Natural killer cell (primary cell): Measurements from ENCODE around the gene CDR2. TPM values are rescaled to one million over a fixed set of nuclear protein-coding genes. Genes with fewer than 3 reads are reported as not detected.
A peak's percentile ranks its signal among the peaks of the same experiment; 100 is the strongest.

Source experiments
- ATAC-seq, 3 donors: fragments of 150-1000 bp in 2 of 3; fragments of 200-7000 bp in 1 of 3; cut with Tn5 transposase; 1 replicate in 1 of 3; 2 replicates in 2 of 3; pipeline ENCODE4 v1.10.0; 2021; ENCODE audit warnings: mild to moderate bottlenecking in 2 of 3, moderate library complexity in 2 of 3
- DNase-seq, 2 donors: peaks; one replicate each; pipeline versions ENCODE4 v3.0.0 to v3.0.0-alpha.2; 2013 to 2021; ENCODE audit warnings: mixed read lengths in 1 of 2
- H3K27ac ChIP-seq: one replicate; pipeline ENCODE4 v1.5.1; 2013; ENCODE audit warnings: mild to moderate bottlenecking, low read length
- H3K27me3 ChIP-seq: one replicate; pipeline ENCODE4 v1.6.1; 2013; ENCODE audit warnings: low read length; ENCODE audit not compliant: control insufficient read depth, insufficient read depth
- H3K36me3 ChIP-seq: one replicate; pipeline ENCODE4 v1.6.1; 2013; ENCODE audit warnings: low read length; ENCODE audit not compliant: control insufficient read depth, insufficient read depth
- H3K4me1 ChIP-seq: one replicate; pipeline ENCODE4 v1.6.1; 2013; ENCODE audit warnings: low read length; ENCODE audit not compliant: control insufficient read depth, insufficient read depth
- H3K4me3 ChIP-seq: one replicate; pipeline ENCODE4 v1.5.1; 2013; ENCODE audit warnings: low read length
- H3K9me3 ChIP-seq: one replicate; pipeline ENCODE4 v1.6.1; 2013; ENCODE audit warnings: low read length; ENCODE audit not compliant: control insufficient read depth, insufficient read depth
- H3K27ac Mint-ChIP-seq, 2 donors: one replicate each; pipeline ENCODE4 v1.8.0; 2022; ENCODE audit warnings: mild to moderate bottlenecking in 2 of 2, mixed read lengths in 2 of 2, moderate library complexity in 1 of 2
- H3K27me3 Mint-ChIP-seq, 2 donors: one replicate each; pipeline ENCODE4 v1.8.0; 2022; ENCODE audit warnings: low read depth in 2 of 2, mixed read lengths in 2 of 2
- H3K36me3 Mint-ChIP-seq: one replicate; pipeline ENCODE4 v1.8.0; 2022; ENCODE audit warnings: mixed read lengths
- H3K4me1 Mint-ChIP-seq, 2 donors: one replicate each; pipeline ENCODE4 v1.8.0; 2022; ENCODE audit warnings: mixed read lengths in 2 of 2
- H3K4me3 Mint-ChIP-seq: one replicate; pipeline ENCODE4 v1.8.0; 2022; ENCODE audit warnings: mild to moderate bottlenecking, moderate library complexity, mixed read lengths
- H3K9me3 Mint-ChIP-seq, 2 donors: one replicate each; pipeline ENCODE4 v1.8.0; 2022; ENCODE audit warnings: mixed read lengths in 2 of 2
- WGBS: methylation state at CpG from one replicate; pipeline ENCODE4 v1.1.7; 2013; ENCODE audit warnings: missing lambda C conversion rate; ENCODE audit not compliant: insufficient coverage; 5-methylcytosine and 5-hydroxymethylcytosine counted together
- intact Hi-C: fragments of 100-400 bp; cut with micrococcal nuclease; formaldehyde crosslinking; loops from one replicate; pipeline ENCODE4 v1.14.2; 2022
- total RNA-seq, 4 donors: library from RNA; stranded (reverse); fragments of 120-200 nt in 1 of 4; gene quantifications; one replicate each; pipeline versions ENCODE4 v1.2.3 to v1.2.4, GENCODE V29; 2013 to 2022
- TF ChIP-seq, protein P1 (sequence below): fragments of 200-600 bp; IDR thresholded peaks from one replicate; pipeline ENCODE4 v1.8.0; 2022; ENCODE audit warnings: antibody characterized with exemption

The CDR2 gene
- total RNA-seq, 3 donors from 2014 or later (not counting 1 experiment from before 2014, with no cell fraction given), result 11.2 to 24.3 (median 19.4) TPM

DNA sequence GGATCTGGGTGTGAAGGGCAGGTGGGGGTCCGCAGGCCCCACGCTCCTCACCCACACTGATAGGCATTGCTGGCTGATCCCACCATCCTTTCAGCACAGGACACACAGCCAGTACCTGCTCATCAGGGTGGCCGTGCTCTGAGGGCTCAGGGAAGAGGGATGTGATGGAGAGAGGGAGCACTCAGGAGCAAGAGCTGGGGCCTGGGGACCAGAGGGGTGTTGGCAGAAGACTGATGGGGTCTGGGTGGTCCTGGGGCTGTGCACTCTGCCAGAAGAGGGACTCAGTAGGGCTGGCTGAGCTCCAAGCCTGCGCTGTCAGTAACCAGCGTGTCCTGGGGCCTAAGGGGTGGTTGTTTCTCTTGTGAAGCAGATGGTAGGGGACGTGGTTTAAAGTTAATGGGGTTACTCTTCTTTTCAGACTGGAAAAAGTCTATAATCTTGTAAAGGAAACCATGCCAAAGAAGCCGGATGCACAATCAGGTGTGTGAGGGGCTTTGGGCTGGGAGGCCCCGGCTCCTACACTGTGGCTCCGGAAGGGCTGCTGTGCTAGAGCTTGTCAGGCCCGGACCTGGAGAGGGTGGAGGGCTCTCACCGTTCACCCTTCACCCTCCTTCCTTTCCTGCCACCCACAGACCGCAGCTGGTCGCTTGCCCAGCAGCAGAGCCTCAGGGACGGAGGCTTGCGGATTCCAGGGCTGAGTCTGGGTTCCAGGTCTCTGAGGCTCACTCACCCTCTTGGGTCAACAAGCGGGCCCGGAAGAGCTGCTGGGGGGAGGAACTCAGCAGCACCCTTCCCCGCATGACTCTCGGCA is 49.4 kb downstream of the CDR2 start:
- Mint-ChIP-seq H3K27ac (peak overlapping the region in 1 of 2 donors; percentile 51), H3K9me3 (no peaks in the 10 kb centered on the region), H3K27me3 (no peaks in the 10 kb centered on the region), H3K4me3 (no peak overlapping the region), H3K4me1 (peaks cover 6% of the 10 kb centered on the region in 2 donors), H3K36me3 (peaks cover 9% of the 10 kb centered on the region)
- no peak overlapping the region for H3K4me3 ChIP-seq
- intact Hi-C loops, result no loop called here
- no peaks in the 10 kb centered on the region for H3K4me1 ChIP-seq
- ATAC-seq, result no peak
- DNase-seq, result peak in 1 of 2 donors; percentile 17
- H3K27me3 ChIP-seq, result no peaks in the 10 kb centered on the region
- WGBS, result 98% methylated on average over 18 of the region's 19 CpGs
- TF ChIP-seq, protein P1, sequence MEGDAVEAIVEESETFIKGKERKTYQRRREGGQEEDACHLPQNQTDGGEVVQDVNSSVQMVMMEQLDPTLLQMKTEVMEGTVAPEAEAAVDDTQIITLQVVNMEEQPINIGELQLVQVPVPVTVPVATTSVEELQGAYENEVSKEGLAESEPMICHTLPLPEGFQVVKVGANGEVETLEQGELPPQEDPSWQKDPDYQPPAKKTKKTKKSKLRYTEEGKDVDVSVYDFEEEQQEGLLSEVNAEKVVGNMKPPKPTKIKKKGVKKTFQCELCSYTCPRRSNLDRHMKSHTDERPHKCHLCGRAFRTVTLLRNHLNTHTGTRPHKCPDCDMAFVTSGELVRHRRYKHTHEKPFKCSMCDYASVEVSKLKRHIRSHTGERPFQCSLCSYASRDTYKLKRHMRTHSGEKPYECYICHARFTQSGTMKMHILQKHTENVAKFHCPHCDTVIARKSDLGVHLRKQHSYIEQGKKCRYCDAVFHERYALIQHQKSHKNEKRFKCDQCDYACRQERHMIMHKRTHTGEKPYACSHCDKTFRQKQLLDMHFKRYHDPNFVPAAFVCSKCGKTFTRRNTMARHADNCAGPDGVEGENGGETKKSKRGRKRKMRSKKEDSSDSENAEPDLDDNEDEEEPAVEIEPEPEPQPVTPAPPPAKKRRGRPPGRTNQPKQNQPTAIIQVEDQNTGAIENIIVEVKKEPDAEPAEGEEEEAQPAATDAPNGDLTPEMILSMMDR, result no peak
- H3K27ac ChIP-seq, result no peak overlapping the region
- no peaks in the 10 kb centered on the region for H3K9me3 ChIP-seq
- peaks cover 78% of the 10 kb centered on the region for H3K36me3 ChIP-seq

DNA sequence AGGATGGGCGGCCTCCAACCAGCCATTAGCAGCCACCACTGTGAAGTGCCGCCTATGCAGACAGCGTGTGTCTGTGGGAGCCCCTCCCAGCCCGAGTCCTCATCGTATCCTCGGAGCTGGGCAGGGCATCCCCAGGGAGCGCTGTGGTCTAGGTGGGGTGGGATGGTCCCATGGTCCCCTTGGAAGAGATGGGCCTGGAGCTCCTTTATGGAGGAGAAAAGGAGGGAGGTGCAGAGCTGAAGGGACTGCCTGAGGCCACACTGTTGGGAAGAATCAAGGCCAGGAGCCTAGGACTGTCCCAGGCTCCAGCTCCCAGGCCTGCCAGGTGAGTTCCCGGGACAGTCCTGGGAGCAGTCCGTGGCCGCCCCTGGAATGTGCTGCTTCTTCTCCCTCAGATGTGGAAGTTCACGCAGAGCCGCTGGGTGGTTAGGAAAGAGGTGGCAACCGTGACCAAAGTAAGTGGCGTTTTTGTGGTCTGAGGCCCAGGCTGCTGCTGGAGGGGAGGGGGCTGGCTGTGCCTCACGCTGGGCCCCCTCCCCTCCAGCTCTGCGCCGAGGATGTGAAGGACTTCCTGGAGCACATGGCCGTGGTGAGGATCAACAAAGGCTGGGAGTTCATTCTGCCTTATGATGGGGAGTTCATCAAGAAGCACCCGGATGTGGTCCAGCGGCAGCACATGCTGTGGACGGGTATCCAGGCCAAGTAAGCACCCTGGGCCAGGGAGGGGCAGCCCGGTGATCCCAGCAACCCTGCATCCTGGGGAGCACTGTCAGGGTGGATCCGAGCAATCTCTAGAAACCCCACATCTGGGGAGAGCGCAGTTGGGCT is 50.2 kb downstream of the CDR2 start:
- ATAC-seq, result no peak
- H3K4me3 ChIP-seq, result no peak overlapping the region
- H3K4me1 Mint-ChIP-seq, result peaks cover 5 to 6% of the 10 kb centered on the region in 2 donors
- H3K36me3 Mint-ChIP-seq, result peaks cover 9% of the 10 kb centered on the region
- peaks cover 78% of the 10 kb centered on the region for H3K36me3 ChIP-seq
- intact Hi-C loops, result no loop called here
- H3K9me3 ChIP-seq, result no peaks in the 10 kb centered on the region
- WGBS, result 92% methylated on average over 24 of the region's 24 CpGs
- peak overlapping the region in 1 of 2 donors; percentile 65 for H3K27ac Mint-ChIP-seq
- no peaks in the 10 kb centered on the region for H3K27me3 ChIP-seq
- H3K27me3 Mint-ChIP-seq, result no peaks in the 10 kb centered on the region
- H3K27ac ChIP-seq, result no peak overlapping the region
- no peaks in the 10 kb centered on the region for H3K4me1 ChIP-seq
- no peak overlapping the region for H3K4me3 Mint-ChIP-seq
- TF ChIP-seq, protein P1, result no peak
- no peak for DNase-seq
- no peaks in the 10 kb centered on the region for H3K9me3 Mint-ChIP-seq

DNA sequence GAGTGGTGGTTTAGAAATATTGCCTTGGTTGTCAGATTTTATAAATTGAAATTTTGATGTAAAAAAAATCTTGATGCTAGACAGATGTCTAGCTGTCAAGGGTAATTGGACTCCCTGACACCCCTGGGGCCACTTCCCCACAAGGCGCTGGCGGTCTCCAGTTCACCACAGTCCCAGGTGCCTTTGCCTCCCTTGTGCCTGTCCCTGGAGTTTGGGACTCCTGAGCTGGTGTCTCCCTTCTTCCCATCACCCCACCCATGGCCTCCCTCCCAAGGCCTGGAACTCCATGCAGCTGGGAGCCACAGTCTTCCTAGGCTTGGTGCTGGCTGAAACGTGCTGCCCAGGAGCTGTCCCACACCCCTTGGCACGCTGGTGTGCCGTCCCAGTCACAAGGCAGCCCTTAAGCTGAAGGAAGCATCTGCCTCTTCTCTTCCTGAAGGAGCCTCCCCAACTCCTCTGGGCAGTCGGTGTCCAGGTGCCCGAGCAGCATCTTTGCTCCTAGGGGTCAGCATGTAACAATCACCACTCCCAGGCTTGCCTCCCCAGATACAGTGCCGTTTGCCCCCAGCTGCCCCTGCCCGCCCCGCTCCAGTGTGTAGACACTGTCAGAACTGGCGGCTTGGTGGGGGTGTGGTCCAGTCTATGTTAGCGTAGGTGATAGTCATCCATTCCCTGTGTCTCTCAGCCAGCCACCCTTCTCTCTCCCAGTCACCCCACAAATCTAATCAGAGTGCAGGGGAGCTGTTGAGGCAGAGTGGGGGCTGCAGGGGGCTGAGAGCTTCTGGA is 51.1 kb downstream of the CDR2 start:
- no peaks in the 10 kb centered on the region for H3K9me3 Mint-ChIP-seq
- no peak overlapping the region for H3K27ac ChIP-seq
- no peaks in the 10 kb centered on the region for H3K4me1 ChIP-seq
- 96% methylated on average over 7 of the region's 12 CpGs for WGBS
- no peaks in the 10 kb centered on the region for H3K27me3 ChIP-seq
- TF ChIP-seq, protein P1, result no peak
- intact Hi-C loops, result no loop called here
- H3K36me3 ChIP-seq, result peaks cover 80% of the 10 kb centered on the region
- peak overlapping the region in 1 of 2 donors; percentile 65 for H3K27ac Mint-ChIP-seq
- no peak overlapping the region for H3K4me3 Mint-ChIP-seq
- DNase-seq (no peak), ATAC-seq (no peak)
- peaks cover 9% of the 10 kb centered on the region for H3K36me3 Mint-ChIP-seq
- H3K4me1 Mint-ChIP-seq, result peaks cover 5 to 6% of the 10 kb centered on the region in 2 donors
- H3K27me3 Mint-ChIP-seq, result no peaks in the 10 kb centered on the region
- no peak overlapping the region for H3K4me3 ChIP-seq
- H3K9me3 ChIP-seq, result no peaks in the 10 kb centered on the region
